ENCODE measurements around the gene LGALS3. TPM values are rescaled to one million over a fixed set of nuclear protein-coding genes. Genes with fewer than 3 reads are reported as not detected.

LGALS3 gene
- 113 and 156 TPM in 2 replicates for total RNA-seq

DNA sequence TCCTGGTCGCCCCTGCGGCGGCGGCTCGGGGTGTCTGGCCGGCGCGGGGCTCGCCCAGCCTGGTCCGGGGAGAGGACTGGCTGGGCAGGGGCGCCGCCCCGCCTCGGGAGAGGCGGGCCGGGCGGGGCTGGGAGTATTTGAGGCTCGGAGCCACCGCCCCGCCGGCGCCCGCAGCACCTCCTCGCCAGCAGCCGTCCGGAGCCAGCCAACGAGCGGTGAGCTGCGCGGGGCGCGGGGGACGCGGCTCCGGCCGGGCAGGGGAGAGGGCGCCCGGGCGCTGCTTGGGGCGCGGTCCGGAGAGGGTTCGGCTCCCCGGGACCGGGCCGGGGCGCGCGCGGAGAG, at the start of gene LGALS3:
Gene LGALS3 (plus strand): TSS at position 167 of the 342 bp plus-strand sequence. CDS start 8,122 bp downstream, outside the sequence.

GRCh38 chr14:55191203-55192053, 62.4 kb downstream of the LGALS3 start, which contains the start of gene DLGAP5:
TSS of gene DLGAP5 (minus strand) at chr14:55191585. CDS start at chr14:55189179, 2,406 bp downstream.

Other genes starting within 250 kb of the LGALS3 start
- gene GCH1, start 226.4 kb upstream of the LGALS3 start, total RNA-seq, result 1.4 and 31.7 TPM in 2 replicates
- 3.3 and 22.0 TPM in 2 replicates for gene WDHD1, start 102.2 kb upstream of the LGALS3 start, total RNA-seq
- 14.2 and 23.8 TPM in 2 replicates for gene SOCS4, start 102.0 kb upstream of the LGALS3 start, total RNA-seq
- gene MAPK1IP1L, start 77.6 kb upstream of the LGALS3 start, total RNA-seq, result 28.7 and 69.9 TPM in 2 replicates
- 1.1 and 41.8 TPM in 2 replicates for gene DLGAP5, start 62.3 kb downstream of the LGALS3 start, total RNA-seq
- 19.5 and 22.6 TPM in 2 replicates for gene FBXO34, start 142.2 kb downstream of the LGALS3 start, total RNA-seq